GM19025 (cell line): ENCODE data around the gene RGS7.
"Not testable (repeated sequence)": the region's sequence is repeated elsewhere in the genome, so short reads cannot be mapped to it uniquely, and the experiment has no call there.

Experiments used
- ATAC-seq: cut with Tn5 transposase; IDR thresholded peaks from one replicate; pipeline ENCODE4 v1.9.1; 2021; ENCODE audit warnings: mild to moderate bottlenecking, low read depth, moderate library complexity; ENCODE audit not compliant: unreplicated experiment

Gene RGS7

GRCh38 chr1:241007668-241008067, 349.3 kb downstream of the RGS7 start:
- no peak for ATAC-seq

GRCh38 chr1:240999826-241000225, 357.2 kb downstream of the RGS7 start:
- no peak for ATAC-seq

- no peak for ATAC-seq
These were observed 358.5 kb downstream of the RGS7 start for GRCh38 chr1:240998441-240999015.

- ATAC-seq, result no peak
These were observed 359.0 kb downstream of the RGS7 start for GRCh38 chr1:240998024-240998423.

- ATAC-seq, result no peak
These were observed 364.0 kb downstream of the RGS7 start for GRCh38 chr1:240993004-240993403.

GRCh38 chr1:240991230-240991629, 365.8 kb downstream of the RGS7 start:
- ATAC-seq, result no peak

- no peak for ATAC-seq
These were observed 369.1 kb downstream of the RGS7 start for GRCh38 chr1:240987928-240988327.

GRCh38 chr1:240985081-240985480, 371.9 kb downstream of the RGS7 start:
- no peak for ATAC-seq

GRCh38 chr1:240980342-240980741, 376.7 kb downstream of the RGS7 start:
- ATAC-seq, result no peak

- no peak for ATAC-seq
These were observed 380.3 kb downstream of the RGS7 start for GRCh38 chr1:240976685-240977084.

GRCh38 chr1:240973875-240974274, 383.1 kb downstream of the RGS7 start:
- no peak for ATAC-seq

GRCh38 chr1:240972059-240972458, 384.9 kb downstream of the RGS7 start:
- not testable (repeated sequence) for ATAC-seq

GRCh38 chr1:240970253-240970652, 386.8 kb downstream of the RGS7 start:
- no peak for ATAC-seq

GRCh38 chr1:240968864-240969263, 388.1 kb downstream of the RGS7 start:
- ATAC-seq, result no peak

- no peak for ATAC-seq
These were observed 389.8 kb downstream of the RGS7 start for GRCh38 chr1:240967070-240967724.

GRCh38 chr1:240965581-240966091, 391.4 kb downstream of the RGS7 start:
- no peak for ATAC-seq

- ATAC-seq, result no peak
These were observed 394.9 kb downstream of the RGS7 start for GRCh38 chr1:240962086-240962485.

- no peak for ATAC-seq
These were observed 400.6 kb downstream of the RGS7 start for GRCh38 chr1:240956424-240956823.

GRCh38 chr1:240956020-240956419, 401.0 kb downstream of the RGS7 start:
- no peak for ATAC-seq

GRCh38 chr1:240947438-240948224, 409.4 kb downstream of the RGS7 start:
- ATAC-seq, result no peak

- ATAC-seq, result no peak
These were observed 410.1 kb downstream of the RGS7 start for GRCh38 chr1:240946926-240947325.
